HG03064 (cell line): ENCODE results near the gene CPTP.
A peak's percentile ranks its signal among the peaks of the same experiment; 100 is the strongest.

Source experiments
- ATAC-seq: cut with Tn5 transposase; IDR thresholded peaks from one replicate; pipeline ENCODE4 v1.9.1; 2021; ENCODE audit warnings: low read depth; ENCODE audit not compliant: unreplicated experiment

The CPTP gene

DNA sequence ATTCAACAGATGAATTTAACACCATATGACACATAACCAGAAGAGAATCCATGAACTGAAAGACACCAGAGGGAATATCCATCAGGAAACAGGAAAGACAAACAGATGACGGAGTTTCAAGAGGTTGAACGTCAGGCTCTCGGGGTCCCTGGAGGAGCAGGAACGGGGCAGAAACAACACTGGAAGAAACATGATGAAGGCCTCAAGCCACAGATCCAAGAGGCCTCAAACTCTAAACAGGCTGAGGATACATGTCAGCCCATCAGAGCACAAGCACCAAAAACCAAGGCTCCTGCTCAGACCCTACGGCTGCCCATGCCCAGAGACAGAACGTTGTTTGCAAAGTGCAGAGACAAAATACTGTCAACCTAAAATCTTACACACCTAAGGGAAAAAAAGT lies 7.2 kb upstream of the CPTP start:
- no peak for ATAC-seq

DNA sequence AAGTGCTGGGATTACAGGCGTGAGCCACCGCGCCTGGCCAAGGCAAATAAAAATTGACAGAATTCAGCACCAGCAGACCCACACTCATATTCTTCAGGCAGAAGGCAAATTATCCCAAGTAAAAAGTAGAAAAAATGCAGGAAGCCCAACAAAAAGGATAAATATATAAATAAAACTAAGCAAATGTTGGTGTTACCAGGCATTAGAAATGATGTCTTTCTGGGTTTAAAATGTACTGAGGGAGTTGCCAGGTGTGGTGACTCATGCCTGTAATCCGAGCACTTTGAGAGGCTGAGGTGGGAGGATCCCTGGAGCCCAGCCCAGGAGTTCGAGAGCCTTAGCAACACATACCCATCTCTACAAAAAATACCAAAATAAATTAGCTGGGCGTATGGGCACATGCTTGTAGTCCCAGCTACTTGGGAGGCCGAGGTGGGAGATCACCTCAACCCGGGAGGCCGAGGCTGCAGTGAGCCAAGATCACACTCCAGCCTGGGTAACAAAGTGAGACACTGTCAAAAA lies 6.4 kb upstream of the CPTP start:
- ATAC-seq: no peak

DNA sequence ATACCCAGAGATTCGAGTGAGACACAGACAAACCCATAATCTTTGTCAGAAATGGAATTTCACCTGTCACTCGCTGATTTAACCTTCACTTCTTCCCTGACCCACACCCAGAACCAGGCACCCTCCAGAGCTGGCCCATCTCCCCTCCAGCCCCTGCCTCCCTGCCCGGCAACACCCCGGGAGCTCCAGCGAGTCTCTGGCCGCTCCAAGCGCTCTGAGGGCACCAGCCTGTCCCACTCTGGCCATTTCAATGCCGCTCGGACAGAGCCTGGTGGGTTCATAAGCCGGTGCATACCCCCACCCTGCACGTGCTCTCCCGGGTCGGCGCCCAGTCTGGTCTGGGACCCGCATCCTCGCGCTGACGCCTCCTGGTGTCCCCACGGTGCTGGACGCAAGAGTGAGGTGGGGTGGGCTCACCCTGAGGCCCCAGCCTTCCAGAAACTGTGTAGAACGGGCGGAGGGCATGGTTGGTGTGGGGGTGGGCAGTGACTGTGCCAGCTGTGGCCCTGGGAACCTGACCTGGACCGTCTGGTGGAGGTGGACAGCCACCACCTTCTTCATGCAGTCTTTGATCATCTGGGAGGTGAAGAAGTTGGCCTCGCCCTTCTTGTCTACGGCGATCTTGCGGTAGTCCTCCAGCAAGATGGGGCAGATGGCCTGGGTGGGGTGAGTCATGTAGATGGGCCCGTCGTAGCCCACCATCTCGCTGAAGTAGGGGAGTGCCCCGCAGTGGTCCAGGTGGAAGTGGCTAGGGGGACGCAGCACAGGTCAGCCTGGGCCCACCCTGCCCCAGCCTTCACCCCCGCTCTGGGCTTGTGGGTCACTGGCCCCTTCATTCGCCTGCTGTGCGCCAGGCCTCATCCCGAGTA lies 5.6 kb upstream of the CPTP start:
- ATAC-seq: no peak

DNA sequence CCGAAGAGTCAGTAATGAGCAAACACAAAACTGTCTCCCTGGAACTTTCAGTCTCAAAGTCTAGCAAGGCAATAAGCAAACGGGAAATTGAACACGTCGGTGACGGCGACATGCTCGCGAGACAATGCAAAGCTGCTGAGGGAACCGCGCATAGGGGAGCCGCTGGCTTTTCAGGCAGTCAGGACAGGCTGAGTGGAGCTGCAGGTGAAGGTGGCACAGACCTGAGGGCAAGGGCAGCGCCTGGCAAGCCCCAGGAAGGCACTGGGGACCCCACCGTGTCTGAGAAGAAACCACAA lies 5.0 kb upstream of the CPTP start:
- no peak for ATAC-seq

DNA sequence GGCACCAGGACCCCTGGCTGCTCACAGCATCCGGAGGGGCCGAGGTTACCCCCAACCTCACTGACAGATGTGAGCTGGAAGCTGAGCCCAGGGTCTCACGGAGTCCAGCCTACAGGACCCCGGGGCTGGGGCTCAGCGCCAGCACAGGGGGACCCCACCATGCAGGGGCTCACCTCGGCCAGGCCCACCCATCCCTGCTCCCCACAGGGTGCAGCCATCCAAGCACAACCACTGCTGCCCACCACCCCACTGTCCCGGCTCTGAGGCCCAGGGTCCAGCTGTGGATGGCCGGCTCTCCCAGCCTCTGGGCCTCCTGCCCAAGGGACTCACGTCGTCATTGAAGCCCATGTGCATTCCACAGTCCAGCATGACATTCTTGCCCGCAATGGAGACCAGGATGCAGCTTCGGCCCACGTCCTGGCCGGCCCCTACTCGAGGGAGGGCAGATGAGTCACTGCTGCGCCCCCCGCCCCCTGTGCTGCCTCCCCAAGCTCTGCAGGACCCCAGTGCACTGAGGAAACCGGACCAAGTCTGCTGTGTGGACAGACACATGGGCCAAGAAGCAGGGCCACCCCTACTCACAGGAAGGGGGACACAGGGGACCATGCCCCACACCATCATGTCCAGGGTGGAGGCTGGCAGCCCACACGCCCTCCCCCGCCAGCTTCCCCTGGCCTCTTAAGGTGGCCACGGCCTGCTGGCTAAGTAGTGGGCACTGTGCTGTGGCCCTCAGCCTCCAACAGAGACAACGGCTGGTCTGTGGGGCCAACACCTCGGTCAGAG lies 3.7 kb upstream of the CPTP start:
- no peak for ATAC-seq

DNA sequence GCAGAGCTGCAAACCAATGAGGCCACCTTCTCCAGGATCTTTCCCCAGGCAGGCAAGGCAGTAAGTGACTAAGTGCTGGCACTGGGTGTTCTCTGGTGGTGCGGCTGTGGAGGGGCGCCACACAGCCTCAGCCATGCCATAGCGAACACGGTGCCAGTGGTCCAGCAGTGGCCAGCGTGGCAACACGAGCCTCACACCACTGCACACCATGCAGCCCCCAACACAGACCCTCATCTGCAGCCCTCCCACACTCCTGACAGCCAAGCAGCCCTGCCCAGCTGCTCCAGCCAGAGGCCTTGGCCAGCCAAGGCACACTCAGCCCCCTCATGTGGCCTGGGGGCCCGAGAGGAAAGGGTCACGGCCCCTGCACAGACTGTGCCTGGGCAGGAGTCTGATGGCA lies 3.1 kb upstream of the CPTP start:
- ATAC-seq: no peak

DNA sequence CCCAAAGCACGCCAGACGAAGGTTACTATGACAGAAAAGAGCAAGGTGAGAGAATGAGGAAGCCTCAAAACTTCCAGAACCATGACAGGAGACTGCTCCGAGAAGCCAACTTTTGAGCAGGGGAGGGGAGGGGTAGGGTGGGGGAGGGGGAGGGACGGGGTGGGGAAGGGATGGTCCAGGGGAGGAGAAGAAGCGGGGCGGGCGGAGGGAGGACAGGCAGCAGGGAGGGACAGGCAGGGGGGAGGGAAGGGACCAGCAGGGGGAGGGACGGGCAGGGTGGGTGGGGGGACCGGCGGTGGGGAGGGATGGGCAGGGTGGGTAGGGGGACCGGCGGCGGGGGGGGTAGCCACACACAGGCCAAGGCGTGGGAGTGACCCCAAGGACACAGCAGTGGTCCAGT lies 2.2 kb upstream of the CPTP start:
- ATAC-seq: no peak

DNA sequence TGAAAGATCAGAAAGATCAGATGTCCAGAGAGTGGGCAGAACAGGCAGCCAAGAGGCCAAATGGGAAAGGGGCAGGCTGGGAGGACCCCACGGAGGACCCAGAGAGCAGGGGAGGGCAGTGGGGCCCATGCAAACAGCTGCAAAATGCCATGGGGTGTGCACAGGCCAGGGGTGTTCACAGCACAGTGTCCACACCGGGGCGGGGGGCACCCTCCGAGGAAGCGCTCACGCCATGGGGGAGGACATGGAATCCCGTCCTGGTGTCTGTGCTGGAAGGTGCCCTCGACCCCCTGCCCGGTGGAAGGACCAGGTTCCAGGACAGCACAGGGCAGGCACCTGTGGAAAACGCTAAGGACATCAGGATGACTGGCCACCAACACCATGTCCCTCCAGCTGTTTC lies 1.6 kb upstream of the CPTP start:
- no peak for ATAC-seq

DNA sequence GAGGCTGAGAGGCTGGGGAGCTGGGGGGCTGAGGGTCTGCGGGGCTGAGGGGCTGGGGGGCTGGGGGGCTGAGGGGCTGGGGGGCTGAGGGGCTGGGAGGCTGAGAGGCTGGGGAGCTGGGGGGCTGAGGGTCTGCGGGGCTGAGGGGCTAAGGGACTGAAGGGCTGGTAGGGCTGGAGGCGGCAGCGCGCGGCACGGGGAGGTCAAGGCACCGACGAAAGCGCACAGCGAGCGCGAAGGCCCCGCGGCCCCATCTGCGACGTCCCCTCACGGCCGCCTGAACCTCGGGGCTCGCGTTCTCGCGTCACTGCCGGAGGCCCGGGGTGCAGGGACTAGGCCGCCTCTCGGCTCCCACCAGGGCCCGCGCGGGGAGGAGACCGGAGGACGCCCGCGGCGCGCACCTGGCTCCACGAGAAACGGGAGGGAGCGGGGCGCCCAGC lies 498 bp upstream of the CPTP start:
- ATAC-seq: peak; percentile 35

DNA sequence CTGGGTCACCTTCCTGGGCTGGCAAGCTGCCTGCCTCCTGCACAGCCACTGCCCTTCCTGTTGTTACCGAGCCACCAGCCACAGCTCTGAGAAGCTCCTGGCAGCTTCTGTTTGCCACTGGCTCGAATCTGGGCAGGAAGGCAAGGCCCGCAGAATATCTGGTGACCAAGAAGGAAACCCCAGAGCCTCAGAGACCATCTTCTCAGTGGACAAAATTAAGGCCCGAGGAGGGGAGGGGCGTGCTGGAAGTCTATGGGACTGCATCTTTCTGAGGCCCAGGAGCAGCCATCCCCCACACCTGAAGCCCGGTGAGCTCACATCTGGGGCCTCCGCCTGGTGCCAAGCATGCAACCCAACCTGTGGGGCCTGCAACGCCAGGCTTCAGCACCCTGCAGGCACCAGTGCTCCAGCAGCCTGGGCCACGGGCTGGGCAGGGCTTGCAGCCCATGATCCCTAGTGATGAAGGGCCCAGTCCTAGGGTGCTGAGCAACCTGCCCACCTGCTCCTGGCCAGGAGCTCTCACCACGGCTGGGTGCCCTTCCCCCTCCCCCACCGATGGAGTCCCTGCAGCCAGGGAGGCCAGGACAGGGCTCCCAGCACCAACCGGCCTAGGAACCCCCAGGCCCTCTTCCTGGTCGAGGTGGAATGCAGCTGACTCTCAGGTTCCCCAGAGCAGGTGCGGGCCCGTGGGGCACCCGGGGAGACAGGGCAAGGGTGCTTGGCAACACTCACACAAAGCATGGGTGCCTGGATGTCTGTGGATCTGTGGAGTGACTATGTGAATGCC lies 879 bp downstream of the CPTP start:
- no peak for ATAC-seq

DNA sequence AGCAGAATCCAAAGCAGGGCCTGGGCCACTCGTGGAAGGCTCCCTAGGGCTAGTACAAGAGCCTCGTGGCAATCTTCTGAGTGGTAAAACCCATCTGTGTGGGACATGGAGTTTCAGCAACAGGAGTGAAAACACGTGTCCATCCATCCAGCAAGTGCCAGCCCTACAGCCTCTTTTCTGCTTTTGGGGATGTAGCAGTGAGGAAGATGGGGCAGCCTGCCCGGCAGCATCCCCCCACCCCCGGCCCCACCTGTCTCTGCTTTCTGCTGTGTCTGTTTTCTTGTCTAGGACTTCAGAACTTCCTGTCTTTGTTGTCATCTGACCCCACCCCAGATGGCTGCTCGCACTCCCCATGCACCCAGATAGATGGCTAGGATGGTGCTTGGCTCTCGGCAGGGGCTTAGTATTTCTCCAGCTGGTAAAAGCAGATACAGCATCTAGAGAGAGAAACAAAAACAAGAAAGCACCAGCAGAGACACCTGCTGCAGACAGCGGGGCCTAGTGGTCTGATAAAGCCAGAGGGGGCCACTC lies 1.5 kb downstream of the CPTP start:
- ATAC-seq: no peak

DNA sequence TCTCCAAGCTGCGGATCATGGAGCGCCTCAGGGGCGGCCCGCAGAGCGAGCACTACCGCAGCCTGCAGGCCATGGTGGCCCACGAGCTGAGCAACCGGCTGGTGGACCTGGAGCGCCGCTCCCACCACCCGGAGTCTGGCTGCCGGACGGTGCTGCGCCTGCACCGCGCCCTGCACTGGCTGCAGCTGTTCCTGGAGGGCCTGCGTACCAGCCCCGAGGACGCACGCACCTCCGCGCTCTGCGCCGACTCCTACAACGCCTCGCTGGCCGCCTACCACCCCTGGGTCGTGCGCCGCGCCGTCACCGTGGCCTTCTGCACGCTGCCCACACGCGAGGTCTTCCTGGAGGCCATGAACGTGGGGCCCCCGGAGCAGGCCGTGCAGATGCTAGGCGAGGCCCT lies 2.7 kb downstream of the CPTP start:
- no peak for ATAC-seq

DNA sequence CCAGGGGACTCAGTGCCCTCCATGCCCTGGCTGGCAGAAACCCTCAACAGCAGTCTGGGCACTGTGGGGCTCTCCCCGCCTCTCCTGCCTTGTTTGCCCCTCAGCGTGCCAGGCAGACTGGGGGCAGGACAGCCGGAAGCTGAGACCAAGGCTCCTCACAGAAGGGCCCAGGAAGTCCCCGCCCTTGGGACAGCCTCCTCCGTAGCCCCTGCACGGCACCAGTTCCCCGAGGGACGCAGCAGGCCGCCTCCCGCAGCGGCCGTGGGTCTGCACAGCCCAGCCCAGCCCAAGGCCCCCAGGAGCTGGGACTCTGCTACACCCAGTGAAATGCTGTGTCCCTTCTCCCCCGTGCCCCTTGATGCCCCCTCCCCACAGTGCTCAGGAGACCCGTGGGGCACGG lies 3.7 kb downstream of the CPTP start:
- ATAC-seq: no peak

DNA sequence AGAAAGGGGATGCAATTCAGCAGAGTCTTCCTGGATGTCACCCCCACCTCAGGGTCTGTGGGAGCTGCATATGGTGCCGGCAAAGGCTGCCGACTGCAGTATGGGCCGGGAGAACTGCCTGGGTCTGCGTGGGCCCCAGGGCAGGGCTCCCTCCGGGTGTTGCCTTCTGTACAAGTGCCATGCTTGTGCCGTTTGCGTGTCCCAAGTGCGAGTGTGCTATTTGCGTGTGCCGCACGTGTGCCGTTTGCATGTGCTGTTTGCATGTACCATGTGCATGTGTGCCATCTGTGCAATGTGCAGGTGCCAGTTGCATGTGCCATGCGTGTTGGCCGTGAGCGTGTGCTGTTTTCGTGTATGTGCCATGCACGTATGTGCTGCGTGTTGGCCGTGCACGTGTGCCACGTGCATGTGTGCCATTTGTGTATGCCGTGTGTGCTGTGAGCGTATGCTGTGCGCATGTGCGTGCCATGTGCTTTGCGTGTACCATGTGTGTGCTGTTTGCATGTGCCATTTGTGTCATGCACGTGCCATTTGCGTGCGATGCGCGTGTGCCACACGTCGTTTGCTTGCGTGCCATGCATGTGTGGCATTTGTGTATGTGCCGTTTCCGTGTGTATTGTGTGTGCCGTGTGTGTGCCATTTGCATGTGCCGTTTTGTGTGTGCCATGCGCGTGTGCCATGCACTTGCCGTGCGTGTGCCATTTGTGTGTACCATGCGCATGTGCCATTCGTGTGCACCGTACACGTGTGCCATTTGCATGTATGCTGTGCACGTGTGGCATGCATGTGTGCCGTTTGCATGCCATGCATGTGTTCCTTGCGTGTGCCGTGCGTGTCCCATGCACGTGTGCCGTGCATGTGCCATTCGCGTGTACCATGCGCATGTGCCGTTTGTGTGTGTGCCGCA lies 5.0 kb downstream of the CPTP start:
- ATAC-seq: no peak

DNA sequence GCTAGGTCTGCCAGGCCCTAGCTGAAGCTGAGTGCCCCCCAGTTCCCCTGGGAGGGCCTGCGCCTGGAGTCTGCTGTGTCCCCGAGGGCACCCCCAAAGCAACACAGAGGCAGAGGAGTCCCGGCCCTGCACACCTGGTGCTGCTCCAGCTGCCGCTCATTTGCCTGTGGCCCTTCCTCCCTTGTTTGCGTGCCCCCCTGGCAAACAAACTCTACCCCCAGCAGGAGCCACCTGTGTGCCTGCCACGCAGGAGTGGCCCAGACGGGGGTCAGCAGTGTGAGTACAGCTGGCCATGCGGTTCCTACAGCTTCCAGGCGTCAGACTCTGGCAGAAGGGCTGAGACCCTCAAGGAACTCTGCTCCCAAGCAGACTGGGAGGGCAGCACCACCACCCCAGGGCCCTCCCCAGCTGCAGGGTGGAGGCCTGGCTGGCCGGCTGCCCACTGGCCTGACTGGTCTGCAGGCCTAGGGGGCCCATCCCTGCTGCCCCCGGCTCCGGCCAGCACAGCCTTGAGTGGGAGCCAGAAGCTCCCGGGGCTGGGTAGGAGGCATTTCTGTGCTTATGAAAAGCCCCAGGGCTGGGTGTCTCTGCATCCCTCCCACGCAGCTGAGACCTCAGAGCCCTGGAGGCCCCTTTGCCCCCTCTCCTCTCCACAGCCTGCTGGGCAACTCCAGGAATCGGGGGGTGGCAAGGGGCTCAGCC lies 5.9 kb downstream of the CPTP start:
- no peak for ATAC-seq

DNA sequence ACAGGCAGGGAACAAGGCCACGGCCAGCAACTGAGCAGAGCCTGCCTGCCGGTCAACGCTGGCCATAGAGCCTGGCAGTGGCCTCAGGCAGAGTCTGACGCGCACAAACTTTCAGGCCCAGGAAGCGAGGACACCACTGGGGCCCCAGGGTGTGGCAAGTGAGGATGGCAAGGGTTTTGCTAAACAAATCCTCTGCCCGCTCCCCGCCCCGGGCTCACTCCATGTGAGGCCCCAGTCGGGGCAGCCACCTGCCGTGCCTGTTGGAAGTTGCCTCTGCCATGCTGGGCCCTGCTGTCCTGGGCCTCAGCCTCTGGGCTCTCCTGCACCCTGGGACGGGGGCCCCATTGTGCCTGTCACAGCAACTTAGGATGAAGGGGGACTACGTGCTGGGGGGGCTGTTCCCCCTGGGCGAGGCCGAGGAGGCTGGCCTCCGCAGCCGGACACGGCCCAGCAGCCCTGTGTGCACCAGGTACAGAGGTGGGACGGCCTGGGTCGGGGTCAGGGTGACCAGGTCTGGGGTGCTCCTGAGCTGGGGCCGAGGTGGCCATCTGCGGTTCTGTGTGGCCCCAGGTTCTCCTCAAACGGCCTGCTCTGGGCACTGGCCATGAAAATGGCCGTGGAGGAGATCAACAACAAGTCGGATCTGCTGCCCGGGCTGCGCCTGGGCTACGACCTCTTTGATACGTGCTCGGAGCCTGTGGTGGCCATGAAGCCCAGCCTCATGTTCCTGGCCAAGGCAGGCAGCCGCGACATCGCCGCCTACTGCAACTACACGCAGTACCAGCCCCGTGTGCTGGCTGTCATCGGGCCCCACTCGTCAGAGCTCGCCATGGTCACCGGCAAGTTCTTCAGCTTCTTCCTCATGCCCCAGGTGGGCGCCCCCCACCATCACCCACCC lies 6.7 kb downstream of the CPTP start, which contains the start of gene TAS1R3:
TAS1R3 (plus strand) TSS at position 213 of the 898 bp plus-strand sequence; CDS start at position 279, 66 bp downstream.
- no peak for ATAC-seq

DNA sequence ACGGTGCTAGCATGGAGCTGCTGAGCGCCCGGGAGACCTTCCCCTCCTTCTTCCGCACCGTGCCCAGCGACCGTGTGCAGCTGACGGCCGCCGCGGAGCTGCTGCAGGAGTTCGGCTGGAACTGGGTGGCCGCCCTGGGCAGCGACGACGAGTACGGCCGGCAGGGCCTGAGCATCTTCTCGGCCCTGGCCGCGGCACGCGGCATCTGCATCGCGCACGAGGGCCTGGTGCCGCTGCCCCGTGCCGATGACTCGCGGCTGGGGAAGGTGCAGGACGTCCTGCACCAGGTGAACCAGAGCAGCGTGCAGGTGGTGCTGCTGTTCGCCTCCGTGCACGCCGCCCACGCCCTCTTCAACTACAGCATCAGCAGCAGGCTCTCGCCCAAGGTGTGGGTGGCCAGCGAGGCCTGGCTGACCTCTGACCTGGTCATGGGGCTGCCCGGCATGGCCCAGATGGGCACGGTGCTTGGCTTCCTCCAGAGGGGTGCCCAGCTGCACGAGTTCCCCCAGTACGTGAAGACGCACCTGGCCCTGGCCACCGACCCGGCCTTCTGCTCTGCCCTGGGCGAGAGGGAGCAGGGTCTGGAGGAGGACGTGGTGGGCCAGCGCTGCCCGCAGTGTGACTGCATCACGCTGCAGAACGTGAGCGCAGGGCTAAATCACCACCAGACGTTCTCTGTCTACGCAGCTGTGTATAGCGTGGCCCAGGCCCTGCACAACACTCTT lies 7.6 kb downstream of the CPTP start:
- no peak for ATAC-seq
